Measurements from ENCODE around the gene MYBBP1A. TPM values are rescaled to one million over a fixed set of nuclear protein-coding genes. Genes with fewer than 3 reads are reported as not detected.

Gene MYBBP1A
- total RNA-seq, 4 donors from 2014 or later, result 32.4 to 70.0 (median 54.4) TPM

DNA sequence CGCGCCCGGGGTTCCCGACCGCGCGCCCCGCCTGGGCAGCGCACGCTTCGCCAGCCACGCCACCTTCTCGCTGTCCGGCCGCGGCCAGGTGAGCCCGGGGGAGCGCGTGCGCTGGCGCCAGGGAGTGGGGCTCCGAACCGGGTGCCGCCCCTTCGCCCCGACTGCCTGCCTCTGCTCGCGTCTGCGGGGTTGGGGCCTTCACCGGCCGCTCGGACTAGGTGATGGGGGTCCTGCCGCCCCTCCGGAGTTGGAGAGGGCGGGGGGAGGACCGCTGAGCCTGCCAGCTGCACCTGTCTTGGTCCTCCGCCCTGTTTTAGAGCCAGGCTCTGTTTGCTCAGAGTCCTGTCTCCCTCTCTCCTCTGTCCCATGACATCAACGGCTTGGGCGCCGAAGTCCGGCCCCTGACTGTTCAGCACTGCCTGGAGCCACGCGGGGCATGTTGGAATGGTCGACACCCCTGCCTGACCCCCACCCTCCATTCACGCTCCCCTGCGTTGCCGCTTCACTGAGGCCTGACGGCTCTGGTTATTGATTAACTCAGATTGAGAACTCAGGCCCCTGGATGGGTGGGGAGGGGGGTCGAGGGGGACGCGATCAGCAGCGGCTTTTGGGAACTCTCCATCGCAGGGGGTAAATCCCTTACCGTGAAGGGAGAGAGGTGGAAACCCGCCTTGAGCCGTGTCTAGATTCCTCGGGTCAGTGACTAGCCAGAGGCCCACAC is 29.9 kb upstream of the MYBBP1A start:
- peak overlapping the region; percentile 28 to 69 (median 54) for H3K4me3 ChIP-seq
- no peak for TF ChIP-seq POLR2A (IDR thresholded peaks at IDR 0.05)
- TF ChIP-seq, protein P1, sequence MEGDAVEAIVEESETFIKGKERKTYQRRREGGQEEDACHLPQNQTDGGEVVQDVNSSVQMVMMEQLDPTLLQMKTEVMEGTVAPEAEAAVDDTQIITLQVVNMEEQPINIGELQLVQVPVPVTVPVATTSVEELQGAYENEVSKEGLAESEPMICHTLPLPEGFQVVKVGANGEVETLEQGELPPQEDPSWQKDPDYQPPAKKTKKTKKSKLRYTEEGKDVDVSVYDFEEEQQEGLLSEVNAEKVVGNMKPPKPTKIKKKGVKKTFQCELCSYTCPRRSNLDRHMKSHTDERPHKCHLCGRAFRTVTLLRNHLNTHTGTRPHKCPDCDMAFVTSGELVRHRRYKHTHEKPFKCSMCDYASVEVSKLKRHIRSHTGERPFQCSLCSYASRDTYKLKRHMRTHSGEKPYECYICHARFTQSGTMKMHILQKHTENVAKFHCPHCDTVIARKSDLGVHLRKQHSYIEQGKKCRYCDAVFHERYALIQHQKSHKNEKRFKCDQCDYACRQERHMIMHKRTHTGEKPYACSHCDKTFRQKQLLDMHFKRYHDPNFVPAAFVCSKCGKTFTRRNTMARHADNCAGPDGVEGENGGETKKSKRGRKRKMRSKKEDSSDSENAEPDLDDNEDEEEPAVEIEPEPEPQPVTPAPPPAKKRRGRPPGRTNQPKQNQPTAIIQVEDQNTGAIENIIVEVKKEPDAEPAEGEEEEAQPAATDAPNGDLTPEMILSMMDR (IDR thresholded peaks at IDR 0.05), result no peak
- H3K9me3 ChIP-seq, result no peaks in the 10 kb centered on the region
- H3K36me3 ChIP-seq, result no peaks in the 10 kb centered on the region
- H3K27ac ChIP-seq, result peak overlapping the region; percentile 59 to 87 (median 82)
- no peak for DNase-seq
- peaks cover 0 to 85% (median 11%) of the 10 kb centered on the region in 4 donors for H3K27me3 ChIP-seq
- 20 to 92% methylated on average over 1 to 2 of the region's 57 CpGs for WGBS, 2 donors
- peaks cover 6 to 22% (median 12%) of the 10 kb centered on the region in 3 donors for H3K4me1 ChIP-seq
- intact Hi-C loops (cut with DNase I), result no loop called here

DNA sequence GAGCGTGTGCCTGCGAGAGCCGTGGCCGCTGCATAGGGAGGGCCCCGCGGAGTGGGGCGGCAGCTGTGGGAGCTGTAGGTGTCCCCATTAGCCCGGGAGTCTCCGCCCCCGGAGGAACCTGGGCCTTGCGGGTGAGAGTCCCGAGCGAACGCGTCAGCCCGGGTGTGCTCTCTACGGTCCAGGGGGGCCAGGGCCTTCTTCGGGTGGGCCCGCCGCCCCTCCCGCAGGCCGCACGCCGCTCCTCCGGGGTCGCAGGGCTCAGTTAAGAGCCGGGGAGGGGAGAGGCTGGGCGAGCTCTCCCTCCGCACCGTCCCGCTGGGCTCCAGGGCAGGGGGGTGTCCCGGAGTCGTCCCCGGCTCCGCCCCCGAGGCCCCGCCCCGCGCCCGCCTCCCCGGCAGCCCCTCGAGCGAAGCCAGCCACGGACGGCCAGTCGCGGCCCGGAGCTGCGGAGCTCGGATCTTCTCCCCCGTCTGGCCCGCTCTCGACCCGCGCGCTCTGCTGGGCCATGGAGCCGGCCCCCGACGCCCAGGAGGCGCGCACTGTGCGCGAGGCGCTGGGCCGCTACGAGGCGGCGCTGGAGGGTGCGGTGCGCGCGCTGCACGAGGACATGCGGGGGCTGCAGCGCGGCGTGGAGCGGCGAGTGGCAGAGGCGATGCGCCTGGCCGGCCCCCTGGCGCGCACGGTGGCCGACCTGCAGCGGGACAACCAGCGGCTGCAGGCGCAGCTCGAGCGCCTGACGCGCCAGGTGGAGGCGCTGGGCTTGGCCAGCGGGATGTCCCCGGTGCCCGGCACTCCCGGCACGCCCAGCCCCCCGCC is 29.1 kb upstream of the MYBBP1A start, which contains the start of gene SMTNL2:
SMTNL2 (plus strand) TSS at position 429 of the 816 bp plus-strand sequence; CDS start at position 506, 77 bp downstream.
- intact Hi-C loops (cut with DNase I), result no loop called here
- peak within 1 kb of the TSS; percentile 59 to 87 (median 82) for H3K27ac ChIP-seq
- DNase-seq, result no peak

DNA sequence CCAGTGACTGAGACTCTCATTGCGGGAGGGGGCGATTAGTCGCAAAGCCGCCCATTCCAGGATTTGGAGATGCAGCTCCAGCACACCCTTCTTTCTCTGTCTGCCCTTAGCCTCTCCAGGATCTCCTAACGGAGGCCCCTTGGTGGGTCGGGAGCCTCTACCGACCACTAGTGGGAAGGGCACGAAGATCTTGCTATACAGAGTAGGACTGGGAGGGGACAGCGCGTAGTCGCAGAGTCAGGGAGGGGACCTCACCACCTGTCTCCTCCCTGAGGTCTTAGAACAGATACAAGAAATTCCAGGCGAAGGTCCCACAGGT is 28.6 kb upstream of the MYBBP1A start:
- no peak for DNase-seq
- intact Hi-C loops (cut with DNase I), result no loop called here
- Histone ChIP-seq H3K27ac (peak overlapping the region; percentile 59 to 87 (median 82)), H3K9me3 (no peaks in the 10 kb centered on the region), H3K4me1 (peaks cover 6 to 31% (median 12%) of the 10 kb centered on the region in 3 donors), H3K4me3 (peak overlapping the region; percentile 28 to 69 (median 54)), H3K36me3 (no peaks in the 10 kb centered on the region), H3K27me3 (peaks cover 0 to 79% (median 11%) of the 10 kb centered on the region in 4 donors)
- TF ChIP-seq, protein P1 (IDR thresholded peaks at IDR 0.05), result peak in 3 of 6 experiments; percentile 12 to 28 (median 25)
- TF ChIP-seq POLR2A (IDR thresholded peaks at IDR 0.05), result no peak
- WGBS, 2 donors, result 19 to 65% methylated on average over 4 to 12 of the region's 12 CpGs

More for the DNA sequence above, 29.1 kb upstream of the MYBBP1A start, which contains the start of gene SMTNL2:
- WGBS, 2 donors, result 0% methylated on average over 6 of the region's 100 CpGs; no CpG with 5 or more reads in 1 of the 2 donors
- TF ChIP-seq, protein P1 (IDR thresholded peaks at IDR 0.05), result no peak
- peak in 1 of 4 donors; percentile 48 for TF ChIP-seq POLR2A (IDR thresholded peaks at IDR 0.05)
- Histone ChIP-seq H3K36me3 (no peaks in the 10 kb centered on the region), H3K27me3 (peaks cover 0 to 85% (median 11%) of the 10 kb centered on the region in 4 donors), H3K4me1 (peaks cover 6 to 29% (median 12%) of the 10 kb centered on the region in 3 donors), H3K4me3 (peak within 1 kb of the TSS; percentile 28 to 69 (median 54)), H3K9me3 (no peaks in the 10 kb centered on the region)

DNA sequence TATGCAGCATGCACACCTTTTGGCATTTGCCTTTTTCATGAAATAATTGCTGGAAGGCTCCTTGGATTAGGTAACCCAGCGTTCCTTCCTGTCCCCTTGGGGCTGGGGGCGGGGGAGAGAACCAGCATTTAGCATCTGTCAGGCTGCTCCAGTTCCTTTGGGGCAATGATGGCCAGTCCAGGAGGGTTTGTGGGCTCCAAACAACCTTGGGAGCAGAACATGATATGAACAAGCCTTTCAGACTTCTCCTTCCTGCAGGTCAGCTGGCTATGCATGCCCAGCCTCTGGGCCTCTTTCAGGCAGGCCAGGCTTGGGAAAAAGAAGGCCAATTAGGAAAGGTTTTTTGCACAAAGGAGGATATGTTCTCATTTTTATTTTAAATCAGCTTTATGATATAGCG is 28.0 kb upstream of the MYBBP1A start:
- DNase-seq, result no peak
- peak overlapping the region in 1 of 4 donors; percentile 87 for H3K27ac ChIP-seq
- no peak for TF ChIP-seq POLR2A (IDR thresholded peaks at IDR 0.05)
- TF ChIP-seq, protein P1 (IDR thresholded peaks at IDR 0.05), result no peak
- no peaks in the 10 kb centered on the region for H3K36me3 ChIP-seq
- H3K4me1 ChIP-seq, result peaks cover 6 to 31% (median 12%) of the 10 kb centered on the region in 3 donors
- H3K9me3 ChIP-seq, result no peaks in the 10 kb centered on the region
- H3K27me3 ChIP-seq, result peaks cover 0 to 74% (median 11%) of the 10 kb centered on the region in 4 donors
- 79 to 80% methylated on average over 2 of the region's 3 CpGs for WGBS, 2 donors
- intact Hi-C loops (cut with DNase I), result no loop called here
- no peak overlapping the region for H3K4me3 ChIP-seq
